Cardiac muscle cell (in vitro differentiated cells and primary cell): ENCODE data around the gene HPSE2. TPM values are rescaled to one million over a fixed set of nuclear protein-coding genes. Genes with fewer than 3 reads are reported as not detected.

ENCODE experiments used
- DNase-seq, 2 donors: peaks; one replicate each; pipeline versions ENCODE4 v3.0.0 to v3.0.0-alpha.2; 2010 to 2017; ENCODE audit warnings: low read depth in 1 of 2, low spot score in 1 of 2
- H3K27ac ChIP-seq: fragments of 200-600 bp; sonication (generic); 2 replicates; pipeline ENCODE4 v1.5.1; 2016
- H3K27me3 ChIP-seq: fragments of 200-600 bp; sonication (generic); 2 replicates; pipeline ENCODE4 v1.6.0; 2016; ENCODE audit warnings: control low read depth
- H3K36me3 ChIP-seq: fragments of 200-600 bp; sonication (generic); 2 replicates; pipeline ENCODE4 v1.5.1; 2016; ENCODE audit warnings: control low read depth
- H3K4me1 ChIP-seq: fragments of 200-600 bp; sonication (generic); 2 replicates; pipeline ENCODE4 v1.8.1; 2017; ENCODE audit warnings: low read depth, mild to moderate bottlenecking, mixed run types
- H3K4me3 ChIP-seq: fragments of 200-600 bp; sonication (generic); 2 replicates; pipeline ENCODE4 v1.5.1; 2016; ENCODE audit warnings: mild to moderate bottlenecking
- H3K9me3 ChIP-seq: fragments of 200-600 bp; sonication (generic); 2 replicates; pipeline ENCODE4 v1.5.1; 2017; ENCODE audit warnings: low read depth, mild to moderate bottlenecking, control low read depth
- CTCF ChIP-seq: IDR thresholded peaks from 2 replicates; pipeline ENCODE4 v1.5.1; 2012; ENCODE audit warnings: low read depth, mild to moderate bottlenecking, low read length
- polyA plus RNA-seq: library from polyadenylated mRNA; unstranded; fragments of >200 nt; fragmentation: Nextera tagmentation; extraction: Ambion mirVana; gene quantifications from 2 replicates; pipeline ENCODE4 v1.2.1, GENCODE V29; 2016
- total RNA-seq: library from RNA; depleted of rRNA; stranded (reverse); fragments of >200 nt; gene quantifications from 2 replicates; pipeline ENCODE4 v1.2.3, GENCODE V29; 2016

HPSE2 gene
- total and polyA plus RNA-seq, 2 experiments from 2014 or later: 0.87 to 6.1 TPM

GRCh38 chr10:98586096-98586495, 649.6 kb downstream of the HPSE2 start:
- no peak for TF ChIP-seq CTCF
- Histone ChIP-seq H3K9me3 (no peaks in the 10 kb centered on the region), H3K36me3 (no peaks in the 10 kb centered on the region), H3K27me3 (no peaks in the 10 kb centered on the region), H3K4me1 (peaks cover 15% of the 10 kb centered on the region), H3K4me3 (no peak overlapping the region), H3K27ac (no peak overlapping the region)
- DNase-seq: no peak

- no peak for TF ChIP-seq CTCF
- H3K4me3 ChIP-seq: no peak overlapping the region
- peaks cover 25% of the 10 kb centered on the region for H3K4me1 ChIP-seq
- no peaks in the 10 kb centered on the region for H3K9me3 ChIP-seq
- no peak overlapping the region for H3K27ac ChIP-seq
- H3K27me3 ChIP-seq: no peaks in the 10 kb centered on the region
- no peaks in the 10 kb centered on the region for H3K36me3 ChIP-seq
- DNase-seq: no peak
Observed at GRCh38 chr10:98582363-98582762, 653.3 kb downstream of the HPSE2 start.

GRCh38 chr10:98577578-98577977, 658.1 kb downstream of the HPSE2 start:
- Histone ChIP-seq H3K4me1 (peaks cover 24% of the 10 kb centered on the region), H3K27ac (no peak overlapping the region)
- no peak for TF ChIP-seq CTCF

GRCh38 chr10:98577168-98577567, 658.5 kb downstream of the HPSE2 start:
- Histone ChIP-seq H3K27me3 (no peaks in the 10 kb centered on the region), H3K27ac (no peak overlapping the region), H3K4me1 (peaks cover 24% of the 10 kb centered on the region), H3K9me3 (no peaks in the 10 kb centered on the region), H3K36me3 (no peaks in the 10 kb centered on the region), H3K4me3 (no peak overlapping the region)
- no peak for DNase-seq
- TF ChIP-seq CTCF: no peak

More at GRCh38 chr10:98577578-98577977, 658.1 kb downstream of the HPSE2 start:
- Histone ChIP-seq H3K9me3 (no peaks in the 10 kb centered on the region), H3K36me3 (no peaks in the 10 kb centered on the region), H3K27me3 (no peaks in the 10 kb centered on the region), H3K4me3 (no peak overlapping the region)
- no peak for DNase-seq

GRCh38 chr10:98576096-98576495, 659.6 kb downstream of the HPSE2 start:
- TF ChIP-seq CTCF: no peak
- H3K27me3 ChIP-seq: no peaks in the 10 kb centered on the region
- H3K27ac ChIP-seq: no peak overlapping the region
- H3K4me3 ChIP-seq: no peak overlapping the region
- no peak for DNase-seq
- no peaks in the 10 kb centered on the region for H3K9me3 ChIP-seq
- peaks cover 21% of the 10 kb centered on the region for H3K4me1 ChIP-seq
- H3K36me3 ChIP-seq: no peaks in the 10 kb centered on the region

- Histone ChIP-seq H3K4me3 (no peak overlapping the region), H3K9me3 (no peaks in the 10 kb centered on the region), H3K27me3 (no peaks in the 10 kb centered on the region), H3K36me3 (no peaks in the 10 kb centered on the region), H3K4me1 (peaks cover 9% of the 10 kb centered on the region), H3K27ac (no peak overlapping the region)
- no peak for DNase-seq
- no peak for TF ChIP-seq CTCF
Observed at GRCh38 chr10:98572594-98572993, 663.1 kb downstream of the HPSE2 start.
